IMR-90 (cell line): ENCODE data around the gene FNDC10.

Experiments used
- FOS ChIP-seq: fragments of 150-350 bp; IDR thresholded peaks from 2 replicates; pipeline ENCODE4 v1.6.1; 2016; ENCODE audit warnings: low read depth, low read length
- POLR2A ChIP-seq: IDR thresholded peaks from 2 replicates; pipeline ENCODE4 v1.6.1; 2012; ENCODE audit warnings: mild to moderate bottlenecking, low read depth, low read length
- RAD21 ChIP-seq: IDR thresholded peaks from 2 replicates; pipeline ENCODE4 v1.6.1; 2012; ENCODE audit warnings: low read length, improper control_type of control experiment
- TF ChIP-seq, protein P1 (sequence below): conservative IDR thresholded peaks from 2 replicates; pipeline ENCODE4 v1.5.1; 2012; ENCODE audit warnings: mild to moderate bottlenecking, low read depth, low read length, improper control_type of control experiment

- no peak for TF ChIP-seq FOS
- TF ChIP-seq, protein P1, sequence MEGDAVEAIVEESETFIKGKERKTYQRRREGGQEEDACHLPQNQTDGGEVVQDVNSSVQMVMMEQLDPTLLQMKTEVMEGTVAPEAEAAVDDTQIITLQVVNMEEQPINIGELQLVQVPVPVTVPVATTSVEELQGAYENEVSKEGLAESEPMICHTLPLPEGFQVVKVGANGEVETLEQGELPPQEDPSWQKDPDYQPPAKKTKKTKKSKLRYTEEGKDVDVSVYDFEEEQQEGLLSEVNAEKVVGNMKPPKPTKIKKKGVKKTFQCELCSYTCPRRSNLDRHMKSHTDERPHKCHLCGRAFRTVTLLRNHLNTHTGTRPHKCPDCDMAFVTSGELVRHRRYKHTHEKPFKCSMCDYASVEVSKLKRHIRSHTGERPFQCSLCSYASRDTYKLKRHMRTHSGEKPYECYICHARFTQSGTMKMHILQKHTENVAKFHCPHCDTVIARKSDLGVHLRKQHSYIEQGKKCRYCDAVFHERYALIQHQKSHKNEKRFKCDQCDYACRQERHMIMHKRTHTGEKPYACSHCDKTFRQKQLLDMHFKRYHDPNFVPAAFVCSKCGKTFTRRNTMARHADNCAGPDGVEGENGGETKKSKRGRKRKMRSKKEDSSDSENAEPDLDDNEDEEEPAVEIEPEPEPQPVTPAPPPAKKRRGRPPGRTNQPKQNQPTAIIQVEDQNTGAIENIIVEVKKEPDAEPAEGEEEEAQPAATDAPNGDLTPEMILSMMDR: no peak
- TF ChIP-seq RAD21: no peak
- TF ChIP-seq POLR2A: no peak
Observed at GRCh38 chr1:1606232-1606631, 6.3 kb upstream of the FNDC10 start.
